GM21825 (cell line): ENCODE measurements around the gene FAM13C.

Experiments
- ATAC-seq: cut with Tn5 transposase; IDR thresholded peaks from one replicate; pipeline ENCODE4 v1.9.1; 2021; ENCODE audit warnings: mild to moderate bottlenecking, moderate library complexity; ENCODE audit not compliant: unreplicated experiment

Gene FAM13C

DNA sequence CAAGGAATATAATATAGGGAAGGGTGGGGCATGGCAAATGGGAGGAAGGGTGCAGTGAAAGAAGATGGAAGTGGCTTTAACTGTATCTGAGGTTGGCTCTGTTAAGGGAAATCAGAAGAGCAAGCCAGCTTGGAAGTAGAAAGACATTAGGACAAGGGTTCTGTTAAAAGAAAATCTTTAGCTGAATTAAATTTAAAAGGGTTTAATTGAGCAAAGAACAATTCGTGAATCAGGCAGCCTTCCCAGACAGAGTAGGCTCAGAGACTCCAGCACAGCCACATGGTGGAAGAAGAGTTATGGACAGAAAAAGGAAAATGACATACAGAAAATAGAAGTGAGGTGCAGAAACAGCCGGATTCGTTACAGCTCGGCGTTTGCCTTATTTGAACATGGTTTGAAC is 42.0 kb downstream of the FAM13C start:
- ATAC-seq: no peak

DNA sequence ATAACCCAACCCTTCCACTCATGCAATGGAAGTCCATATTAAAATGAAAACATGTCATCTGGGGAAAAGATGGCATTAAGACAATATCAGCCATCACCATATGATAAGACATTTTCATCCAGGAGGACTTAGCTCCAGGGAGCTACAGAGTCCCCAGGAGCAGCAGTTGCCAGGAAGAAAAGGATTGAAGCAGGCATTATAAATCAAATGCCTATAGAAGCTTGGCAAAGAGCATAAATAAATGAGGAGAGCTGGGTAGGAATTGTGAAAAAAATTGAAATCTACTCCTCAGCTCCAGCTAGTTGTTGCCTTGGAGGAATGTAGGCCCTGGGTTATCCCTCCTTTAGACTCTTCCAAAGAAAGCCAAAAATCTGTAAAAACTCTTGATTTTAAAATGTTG is 42.5 kb downstream of the FAM13C start:
- no peak for ATAC-seq

DNA sequence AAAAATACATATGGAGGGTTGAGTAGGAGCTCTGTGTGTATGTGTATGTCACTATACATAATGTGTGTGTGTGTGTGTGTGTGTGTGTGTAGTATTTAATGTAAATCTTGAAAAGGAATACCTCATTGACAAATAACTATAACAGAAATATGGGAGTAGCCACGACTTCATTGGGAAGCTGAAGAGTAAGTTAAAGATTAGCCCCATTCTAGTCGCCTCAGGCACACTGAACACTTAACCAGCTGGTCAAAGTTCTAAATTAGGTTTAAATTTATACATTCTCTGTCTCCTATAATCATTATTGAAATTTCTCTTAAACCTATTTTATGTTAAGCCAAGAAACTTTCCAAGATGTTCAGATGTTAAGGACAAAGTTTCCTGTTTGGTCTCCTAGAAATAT is 45.3 kb downstream of the FAM13C start:
- ATAC-seq: no peak

DNA sequence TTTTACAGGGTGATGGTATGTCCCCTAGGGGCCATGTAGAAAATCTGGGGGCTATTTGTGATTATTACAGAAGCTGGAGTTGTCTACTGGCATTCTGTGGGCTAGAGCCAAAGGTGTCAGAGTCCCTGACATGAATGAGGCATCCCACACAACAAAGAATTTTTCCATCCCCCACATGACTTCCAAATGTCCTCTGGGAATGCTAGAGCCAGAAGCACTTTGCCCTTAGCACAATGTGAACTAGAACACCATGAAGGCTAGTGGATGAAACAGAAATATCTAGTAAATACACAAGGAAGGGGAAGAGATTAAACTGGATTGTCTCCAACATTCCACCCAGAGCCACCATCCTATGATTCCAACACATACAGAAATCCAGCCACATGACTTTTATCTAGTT is 46.9 kb downstream of the FAM13C start:
- no peak for ATAC-seq

DNA sequence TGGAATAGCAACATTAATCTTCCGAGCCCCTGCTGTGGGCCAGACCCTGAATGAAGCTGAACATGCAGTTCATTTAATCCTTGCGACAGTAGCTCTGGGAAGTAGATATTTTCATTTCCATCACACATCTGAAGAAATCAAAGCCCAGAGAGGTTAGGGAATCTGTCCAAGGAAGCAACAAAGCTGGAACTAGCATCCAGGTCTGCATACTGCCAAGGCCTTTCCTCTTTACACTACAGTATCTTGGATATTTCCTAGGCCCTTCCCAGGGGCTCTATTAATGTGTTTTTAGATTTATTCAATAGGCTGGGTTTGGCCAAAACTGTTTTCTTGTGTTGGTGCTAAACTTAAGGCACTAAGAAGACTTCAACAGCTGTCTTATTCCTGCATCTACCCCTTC is 48.1 kb downstream of the FAM13C start:
- no peak for ATAC-seq

DNA sequence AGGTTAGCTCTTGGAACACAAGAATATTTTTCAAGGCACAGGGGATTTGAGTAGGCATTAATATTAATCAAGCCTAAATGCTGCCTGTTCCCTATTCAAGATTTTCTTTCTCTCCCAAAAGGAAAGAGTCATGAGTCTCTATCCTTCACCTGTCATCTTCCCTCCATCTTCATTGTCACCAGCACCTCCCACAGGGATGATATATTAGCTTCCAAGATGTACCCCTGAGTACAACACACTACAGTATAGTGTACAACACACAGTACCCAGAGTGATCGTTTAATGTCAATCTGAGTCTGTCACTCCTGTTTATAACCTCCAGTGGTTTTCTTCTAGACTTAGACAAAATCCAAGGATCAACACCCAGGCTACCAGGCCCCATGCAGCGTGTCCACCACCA is 50.1 kb downstream of the FAM13C start:
- ATAC-seq: no peak

DNA sequence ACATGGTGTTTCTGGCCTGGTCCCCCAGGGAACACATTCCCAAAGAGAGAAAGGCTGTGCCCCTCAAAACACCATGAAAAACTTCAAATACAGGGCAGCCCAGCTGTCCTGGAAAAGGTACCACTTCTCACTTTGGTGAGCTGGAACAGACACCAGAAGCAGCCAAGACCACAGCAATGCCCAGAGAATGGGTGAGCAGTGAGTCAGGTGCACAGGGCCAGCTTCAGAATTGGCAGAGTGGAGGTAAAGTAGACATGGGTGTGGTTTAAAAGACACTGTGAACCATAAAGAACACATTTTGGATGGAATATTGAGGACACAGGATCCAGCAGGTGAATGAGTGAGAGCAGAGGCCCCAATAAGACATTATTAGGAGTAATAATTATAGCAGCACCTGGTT is 51.3 kb downstream of the FAM13C start:
- no peak for ATAC-seq

DNA sequence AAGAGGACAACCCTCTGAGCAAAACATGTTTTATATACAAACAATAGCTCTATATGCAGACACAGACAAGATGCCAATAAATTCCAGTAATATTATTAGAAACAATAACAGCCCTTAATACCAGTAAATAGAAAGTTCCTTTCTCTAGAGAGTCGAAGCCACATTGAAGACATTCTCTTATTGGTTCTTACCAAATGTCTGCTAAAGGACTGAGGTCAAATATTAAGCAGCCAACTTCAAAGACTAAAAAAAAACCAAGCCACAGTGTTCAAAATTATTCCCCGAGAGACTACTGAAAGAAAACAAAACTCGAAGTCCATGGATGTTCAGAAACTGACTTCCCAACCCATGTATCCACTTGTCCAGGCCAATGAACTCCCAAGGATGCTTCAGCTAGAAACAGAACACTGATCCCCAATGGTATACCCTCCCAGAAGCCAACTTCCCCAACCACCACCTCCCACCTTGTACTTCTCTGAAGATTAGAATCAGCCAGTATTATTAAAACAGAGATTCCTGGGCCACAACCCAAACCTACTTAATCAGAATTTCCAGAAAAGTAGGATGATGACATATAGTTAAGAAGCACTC is 51.9 kb downstream of the FAM13C start:
- ATAC-seq: no peak

DNA sequence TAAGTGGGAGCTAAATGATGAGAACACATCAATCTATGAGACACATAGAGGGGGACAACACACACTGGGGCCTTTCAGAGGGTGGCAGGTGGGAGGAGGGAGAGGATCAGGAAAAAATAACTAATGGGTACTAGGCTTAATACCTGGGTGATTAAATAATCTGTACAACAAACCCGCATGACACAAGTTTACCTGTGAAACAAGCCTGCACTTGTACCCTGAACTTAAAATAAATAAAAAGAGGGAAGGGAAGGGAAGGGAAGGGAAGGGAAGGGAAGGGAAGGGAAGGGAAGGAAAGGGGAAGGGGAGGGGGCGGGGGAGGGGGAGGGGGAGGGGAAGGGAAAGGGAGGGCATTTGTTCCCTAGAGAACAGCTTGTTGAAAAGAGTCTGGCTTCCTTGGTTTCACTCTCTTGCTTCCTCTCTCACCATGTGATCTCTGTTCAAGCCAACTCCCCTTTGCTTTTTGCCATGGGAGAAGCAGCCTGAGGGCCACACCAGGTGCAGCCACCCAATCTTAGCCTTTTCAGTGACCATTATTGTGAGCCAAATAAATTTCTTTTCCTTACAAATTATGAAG is 57.7 kb downstream of the FAM13C start:
- no peak for ATAC-seq

DNA sequence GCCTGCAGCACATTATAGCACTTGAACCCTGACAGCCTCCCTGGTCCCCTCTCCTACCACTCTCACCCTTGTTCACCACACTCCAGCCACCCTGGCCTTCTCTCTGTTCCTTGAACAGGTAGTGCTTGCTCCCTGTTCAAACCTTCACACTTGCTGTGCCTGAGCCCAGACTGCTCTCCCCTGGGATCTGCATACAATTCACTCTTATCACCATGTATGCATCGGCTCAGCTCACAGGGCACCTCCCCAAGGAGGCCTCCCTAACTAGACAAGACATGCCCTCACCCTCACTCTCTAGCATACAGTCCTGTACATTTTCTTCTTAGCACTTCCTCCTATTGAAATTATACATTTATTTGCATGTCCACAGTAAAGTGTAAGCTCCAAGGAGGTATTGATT is 59.3 kb downstream of the FAM13C start:
- no peak for ATAC-seq

DNA sequence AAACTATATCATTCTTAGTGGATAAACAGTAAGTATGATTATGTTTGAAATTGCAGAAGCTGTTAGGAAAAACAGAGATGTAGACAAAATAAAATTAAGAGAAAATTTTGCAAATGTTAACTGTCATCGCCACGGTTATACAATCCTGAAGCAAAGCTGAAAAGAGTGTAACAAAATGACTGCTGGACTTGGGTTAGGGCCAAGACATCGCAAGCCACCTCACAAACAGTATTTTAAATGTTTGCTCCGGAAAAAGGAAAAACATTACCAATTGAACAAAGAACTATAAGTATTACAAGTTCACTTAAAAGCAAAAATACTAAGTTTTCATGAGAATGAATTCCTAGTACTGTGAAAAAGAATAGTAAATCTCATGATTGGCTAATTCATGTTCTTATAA is 60.0 kb downstream of the FAM13C start:
- ATAC-seq: no peak

DNA sequence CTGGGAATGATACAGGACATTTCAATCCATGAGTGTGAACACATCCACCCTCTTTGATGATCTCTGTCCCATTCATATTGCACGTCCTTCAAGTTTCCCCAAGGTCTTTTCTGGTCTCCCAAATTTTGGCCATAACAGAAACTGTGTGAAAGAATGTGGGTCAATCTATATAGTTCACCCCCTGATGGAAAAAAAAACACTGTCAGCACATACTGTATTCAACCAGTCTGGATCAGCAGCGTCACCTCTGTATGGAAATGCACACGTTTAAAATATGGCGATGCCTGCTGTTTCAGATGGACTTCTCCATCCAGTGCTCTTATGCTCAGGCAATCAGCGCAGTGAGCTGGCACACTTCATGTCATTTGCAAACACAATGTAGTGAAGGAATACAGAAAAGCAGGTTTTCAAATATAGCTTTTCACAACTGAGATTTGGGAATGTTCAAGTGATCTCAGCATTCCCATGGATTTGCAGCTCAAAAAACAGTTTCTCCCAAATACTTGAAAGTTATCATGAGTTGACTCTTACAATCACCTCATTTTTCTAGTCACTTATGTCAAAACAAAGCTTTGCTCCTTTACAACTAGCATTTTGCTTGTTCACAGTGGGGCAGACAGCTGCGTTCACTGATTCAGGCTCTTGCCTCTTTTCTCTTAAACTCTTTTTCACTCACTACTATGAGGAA is 61.1 kb downstream of the FAM13C start:
- ATAC-seq: no peak

DNA sequence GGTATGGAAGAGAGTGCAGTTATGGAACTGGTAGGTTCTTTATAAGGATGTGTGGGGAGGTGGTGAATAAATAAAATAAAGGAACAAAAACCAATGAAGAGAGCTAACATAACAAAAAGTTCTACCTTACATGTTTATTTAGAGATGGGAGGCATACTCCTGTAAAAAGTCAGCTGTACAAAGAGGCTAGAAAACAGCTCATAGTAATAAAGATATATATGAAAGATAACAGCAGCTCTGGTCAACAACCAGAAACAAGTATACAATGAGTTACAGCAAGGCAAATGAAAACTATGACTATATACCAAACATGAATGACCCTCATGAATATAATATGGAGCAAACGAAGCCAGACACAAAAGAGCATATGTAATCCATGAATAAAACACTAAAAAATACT is 62.0 kb downstream of the FAM13C start:
- no peak for ATAC-seq

DNA sequence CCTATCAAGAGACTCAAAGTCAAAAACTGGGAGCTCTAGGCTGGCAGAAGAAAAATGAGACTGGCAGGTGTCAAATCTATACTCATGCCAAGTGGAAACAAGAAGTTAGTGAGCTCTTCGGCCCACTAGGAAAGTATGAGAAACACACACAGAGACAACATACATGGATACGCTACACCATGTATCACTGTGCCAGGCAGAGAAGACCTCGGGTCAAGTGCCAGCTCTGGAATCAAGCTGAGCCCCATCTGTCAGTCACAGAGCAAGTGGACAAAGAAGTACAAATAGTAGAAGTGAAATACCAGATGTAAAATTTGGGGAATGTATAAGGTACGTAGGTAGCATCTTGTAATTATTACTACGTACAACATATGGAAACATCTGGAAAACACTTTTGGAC is 62.4 kb downstream of the FAM13C start:
- no peak for ATAC-seq

DNA sequence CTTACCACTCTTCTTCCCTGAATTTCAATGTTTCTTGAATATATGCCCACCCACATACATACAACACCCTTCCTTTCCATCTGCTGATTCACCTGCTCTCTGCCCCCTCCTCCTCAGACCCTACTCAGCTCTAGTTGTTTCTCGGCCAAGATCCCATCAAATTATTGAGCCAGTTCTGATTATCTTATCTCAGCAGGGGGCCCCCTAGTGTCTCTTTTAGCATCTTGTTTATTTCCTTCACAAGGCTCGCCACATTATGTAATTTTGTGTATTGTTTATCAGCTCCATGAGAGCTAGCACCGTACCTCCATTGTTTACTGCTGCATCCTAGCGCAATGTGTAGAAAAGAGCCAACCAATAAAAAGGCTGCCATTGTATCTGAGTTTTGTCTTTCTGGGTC is 71.9 kb downstream of the FAM13C start:
- no peak for ATAC-seq

DNA sequence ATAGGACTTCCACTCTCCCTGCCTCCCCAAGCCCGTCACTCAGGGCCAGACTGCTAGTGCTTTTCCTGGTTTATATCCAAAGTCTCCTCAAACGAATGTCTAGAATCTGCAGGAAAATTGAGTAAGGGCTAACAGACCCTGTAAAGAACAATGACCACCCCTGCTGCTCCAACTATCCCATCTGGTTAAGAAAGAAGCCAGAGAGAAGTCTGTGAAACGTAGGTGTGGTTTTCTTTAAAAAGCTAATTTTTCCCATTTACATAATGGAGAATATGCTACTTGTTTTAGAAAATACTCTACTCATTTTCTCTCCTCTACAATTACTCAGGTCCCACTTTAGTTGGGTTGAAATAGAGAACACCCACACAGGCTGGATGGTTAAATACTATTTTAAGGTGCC is 72.5 kb downstream of the FAM13C start:
- no peak for ATAC-seq

DNA sequence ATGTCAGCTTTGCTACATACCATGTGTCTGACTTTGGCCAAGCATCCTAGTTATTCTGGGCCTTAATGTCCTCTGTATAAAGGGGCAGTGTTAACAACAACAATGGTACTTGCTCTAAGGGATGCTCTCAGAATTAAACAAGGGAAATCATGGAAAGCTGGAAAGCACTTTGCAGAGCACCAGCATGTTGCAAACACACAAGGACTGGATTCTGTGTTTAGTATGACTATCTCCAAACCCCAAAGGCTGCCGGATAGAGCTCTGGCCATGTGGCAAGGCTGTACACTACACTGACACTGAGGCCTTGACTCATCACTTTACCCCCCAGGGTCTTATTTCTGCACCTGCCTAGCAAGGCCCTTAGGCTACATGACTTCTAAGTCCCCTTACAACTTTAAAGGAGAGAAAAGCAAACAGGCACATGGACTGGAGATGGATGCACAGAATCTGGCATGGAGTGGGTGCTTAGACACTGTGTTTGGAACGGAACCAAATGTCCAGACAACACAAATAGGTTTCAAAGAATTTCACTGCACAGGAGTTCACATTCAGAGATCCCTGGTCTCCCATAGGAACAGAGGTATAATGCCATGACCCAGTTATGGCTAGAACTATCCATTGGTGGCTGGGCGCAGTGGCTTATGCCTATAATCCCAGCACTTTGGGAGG is 74.6 kb downstream of the FAM13C start:
- ATAC-seq: no peak

DNA sequence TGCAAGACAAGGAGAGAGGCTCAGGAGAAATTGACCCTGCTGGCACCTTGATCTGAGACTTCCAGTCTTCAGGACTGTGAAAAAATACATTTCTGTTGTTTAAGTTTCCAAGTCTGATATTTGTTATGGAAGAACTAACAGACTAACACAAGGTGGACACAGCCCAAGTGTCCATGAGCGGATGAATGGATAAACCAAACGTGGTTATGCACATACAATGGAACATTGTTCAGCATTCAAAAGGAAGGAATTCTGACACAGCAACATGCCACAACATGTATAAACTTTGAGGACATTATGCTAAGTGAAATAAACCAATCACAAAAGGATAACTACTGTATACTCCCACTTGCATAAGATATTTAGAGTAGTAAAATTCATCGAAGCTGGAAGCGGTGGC is 76.5 kb downstream of the FAM13C start:
- ATAC-seq: no peak

DNA sequence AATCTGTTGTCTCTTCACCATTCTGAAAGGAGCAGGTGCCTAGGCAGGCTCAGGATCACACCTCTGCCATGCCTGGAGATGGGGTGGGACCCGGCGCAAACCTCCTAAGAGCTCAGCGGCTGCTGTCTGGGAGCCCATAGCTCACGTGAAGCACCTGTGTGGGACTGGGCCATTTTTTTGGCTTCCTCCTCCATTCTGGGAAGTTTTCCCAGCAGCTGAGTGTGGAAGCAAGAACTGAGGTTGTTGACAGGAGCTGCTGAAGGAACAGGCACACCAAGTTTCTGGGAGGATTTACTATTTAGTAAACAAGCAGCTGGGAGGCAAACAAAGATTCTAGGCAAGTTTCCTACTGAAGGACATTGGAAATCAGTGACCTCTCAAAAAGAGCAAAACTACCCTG is 77.3 kb downstream of the FAM13C start:
- no peak for ATAC-seq

DNA sequence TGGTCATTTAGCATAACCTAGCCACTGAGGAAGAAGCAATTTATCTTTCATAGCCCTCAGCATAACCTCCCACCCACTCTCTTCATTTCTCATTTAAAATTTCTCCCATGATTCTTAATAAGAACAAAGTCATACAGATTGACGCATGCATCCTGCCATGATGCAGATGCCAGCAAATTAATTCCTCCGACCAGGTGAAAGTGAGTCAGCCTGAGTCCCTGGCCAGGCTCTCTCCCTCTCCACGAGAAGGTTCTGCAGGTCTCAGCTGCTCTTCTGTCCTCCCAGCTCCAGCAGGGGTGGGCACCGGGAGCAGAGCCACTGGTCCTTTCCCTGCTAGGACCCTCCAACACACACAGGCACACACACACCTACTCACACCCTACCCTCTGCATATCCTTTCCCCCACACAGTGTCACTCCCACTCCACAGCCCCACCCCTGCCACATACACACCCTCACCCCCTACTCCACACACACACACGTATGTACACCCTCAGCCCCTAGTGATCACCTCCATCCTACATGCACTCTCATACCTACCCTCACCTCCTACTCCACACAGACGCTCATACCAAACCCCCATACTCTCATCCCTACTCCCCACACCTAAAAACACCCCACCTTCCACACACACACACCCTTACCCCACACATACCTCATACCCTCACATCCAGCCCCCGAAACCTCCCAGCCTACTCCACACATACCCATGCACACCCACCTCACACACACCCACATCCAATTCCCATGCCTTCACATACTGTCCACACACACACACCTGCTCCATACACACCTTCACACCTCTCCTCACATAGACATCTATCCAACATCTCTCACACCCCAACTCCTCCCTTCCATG is 78.0 kb downstream of the FAM13C start:
- no peak for ATAC-seq

DNA sequence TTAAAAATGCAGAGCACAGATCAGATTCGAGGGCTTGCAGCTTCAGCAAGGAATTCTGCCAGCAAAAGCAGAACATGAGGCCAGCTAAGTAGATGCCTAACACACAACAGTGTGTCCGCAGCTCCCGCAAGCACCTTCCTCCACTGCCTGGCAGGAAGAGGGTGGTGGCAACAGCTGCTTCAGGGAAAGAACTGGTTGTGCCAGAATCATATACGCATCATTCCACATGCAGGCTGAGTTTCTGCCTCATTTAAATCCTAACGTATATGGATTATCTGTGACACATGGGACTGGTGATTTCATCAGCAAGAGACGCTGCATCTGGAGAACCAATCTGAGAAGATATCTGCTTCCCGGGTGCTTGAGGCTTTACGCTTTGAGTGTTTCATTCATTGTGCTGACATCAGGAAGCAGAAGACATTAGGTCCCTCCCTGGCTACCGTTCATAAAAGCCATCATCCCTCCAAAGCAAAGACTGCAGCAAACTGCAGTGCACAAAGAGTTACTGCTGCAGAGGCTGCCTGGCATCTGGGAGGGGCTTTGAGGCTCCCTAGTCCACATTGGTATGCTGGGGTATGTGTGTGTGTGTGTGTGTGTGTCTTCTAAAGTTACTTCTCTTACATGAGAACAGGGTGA is 78.8 kb downstream of the FAM13C start:
- no peak for ATAC-seq
